HepG2 (cell line): ENCODE results near the gene XRN1.

Experiments used
- ERF ChIP-seq: IDR thresholded peaks from 2 replicates; pipeline ENCODE4 v1.6.1; 2018; ENCODE audit warnings: missing biosample characterization, missing genetic modification reagents
- KDM1A ChIP-seq: IDR thresholded peaks from 2 replicates; pipeline ENCODE4 v1.6.1; 2016; ENCODE audit warnings: missing compliant biosample characterization
- RFX5 ChIP-seq: IDR thresholded peaks from 2 replicates; pipeline ENCODE4 v1.6.1; 2011; ENCODE audit warnings: low read depth, low read length, improper control_type of control experiment
- RNF2 ChIP-seq: fragments of 450-650 bp; conservative IDR thresholded peaks from 2 replicates; pipeline ENCODE4 v1.6.1; 2016; ENCODE audit warnings: low read depth
- SRSF9 ChIP-seq: fragments of 200-400 bp; formaldehyde crosslinking; IDR thresholded peaks from 2 replicates; pipeline ENCODE4 v1.6.1; 2018; ENCODE audit warnings: borderline replicate concordance, mild to moderate bottlenecking, low read depth, low read length; ENCODE audit not compliant: insufficient read depth, poor library complexity, severe bottlenecking
- ZBTB20 ChIP-seq: sonication (generic); formaldehyde crosslinking; IDR thresholded peaks from 2 replicates; pipeline ENCODE4 v1.8.1; 2023; ENCODE audit warnings: missing genetic modification reagents, low read depth, mild to moderate bottlenecking, borderline replicate concordance
- ZNF326 ChIP-seq: sonication (generic); formaldehyde crosslinking; IDR thresholded peaks from 2 replicates; pipeline ENCODE4 v1.4.0; 2020; ENCODE audit warnings: missing genetic modification reagents, borderline replicate concordance
- ZNF549 ChIP-seq: sonication (generic); formaldehyde crosslinking; IDR thresholded peaks from 2 replicates; pipeline ENCODE4 v1.5.0; 2020; ENCODE audit warnings: missing genetic modification reagents
- ZNF576 ChIP-seq: sonication (generic); formaldehyde crosslinking; IDR thresholded peaks from 2 replicates; pipeline ENCODE4 v1.4.0; 2020; ENCODE audit warnings: mild to moderate bottlenecking, missing genetic modification reagents
- TF ChIP-seq, protein P1 (sequence below): sonication (generic); formaldehyde crosslinking; conservative IDR thresholded peaks from 2 replicates; pipeline ENCODE4 v1.4.0; 2020; ENCODE audit warnings: missing genetic modification reagents

GRCh38 chr3:142429582-142429981 is 18.3 kb downstream of the XRN1 start:
- TF ChIP-seq RFX5: no peak
- TF ChIP-seq ZNF549 (CRISPR knock-in tag): no peak
- TF ChIP-seq SRSF9: no peak
- no peak for TF ChIP-seq ZBTB20 (CRISPR knock-in tag)
- TF ChIP-seq RNF2: no peak
- TF ChIP-seq, protein P1, sequence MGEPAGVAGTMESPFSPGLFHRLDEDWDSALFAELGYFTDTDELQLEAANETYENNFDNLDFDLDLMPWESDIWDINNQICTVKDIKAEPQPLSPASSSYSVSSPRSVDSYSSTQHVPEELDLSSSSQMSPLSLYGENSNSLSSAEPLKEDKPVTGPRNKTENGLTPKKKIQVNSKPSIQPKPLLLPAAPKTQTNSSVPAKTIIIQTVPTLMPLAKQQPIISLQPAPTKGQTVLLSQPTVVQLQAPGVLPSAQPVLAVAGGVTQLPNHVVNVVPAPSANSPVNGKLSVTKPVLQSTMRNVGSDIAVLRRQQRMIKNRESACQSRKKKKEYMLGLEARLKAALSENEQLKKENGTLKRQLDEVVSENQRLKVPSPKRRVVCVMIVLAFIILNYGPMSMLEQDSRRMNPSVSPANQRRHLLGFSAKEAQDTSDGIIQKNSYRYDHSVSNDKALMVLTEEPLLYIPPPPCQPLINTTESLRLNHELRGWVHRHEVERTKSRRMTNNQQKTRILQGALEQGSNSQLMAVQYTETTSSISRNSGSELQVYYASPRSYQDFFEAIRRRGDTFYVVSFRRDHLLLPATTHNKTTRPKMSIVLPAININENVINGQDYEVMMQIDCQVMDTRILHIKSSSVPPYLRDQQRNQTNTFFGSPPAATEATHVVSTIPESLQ: no peak
- TF ChIP-seq ZNF576 (CRISPR knock-in tag): no peak
- TF ChIP-seq ERF: no peak
- TF ChIP-seq ZNF326 (CRISPR knock-in tag): no peak
- TF ChIP-seq KDM1A: no peak
